ENCODE results near the gene ELOVL3.

ELOVL3 gene

DNA sequence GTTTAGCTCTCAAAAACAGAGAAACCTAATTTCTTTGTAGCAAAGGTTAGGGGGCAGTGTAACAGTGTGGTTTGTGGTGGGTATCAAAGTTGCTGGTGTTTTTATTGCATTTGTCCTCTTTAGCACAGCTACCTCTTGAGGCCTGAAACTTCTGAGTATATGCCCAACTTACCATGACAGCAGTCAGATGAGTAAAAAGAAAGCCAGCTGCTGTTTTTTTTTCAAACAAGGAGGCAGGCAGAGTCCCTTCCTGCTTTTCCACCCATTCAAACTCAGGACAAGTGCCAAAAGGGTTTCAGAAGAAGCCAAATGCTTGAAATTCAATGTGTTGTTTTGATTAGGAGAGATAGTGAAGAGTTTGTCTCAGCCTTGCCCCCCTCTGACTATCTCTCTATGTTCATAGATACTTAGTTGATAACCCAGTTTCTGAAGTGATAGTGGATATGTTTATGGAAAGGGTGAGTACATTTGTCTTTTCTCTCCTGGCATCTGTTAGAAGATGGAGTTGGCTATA lies 42.3 kb downstream of the ELOVL3 start:
- in situ Hi-C loops (cut with HindIII; ENCODE audit: low pct_unique_long_range_greater_than_20kb, low sequenced_read_pairs) = no loop called here
- DNase-seq (ENCODE audit: low read depth in 1 of 2, low spot score in 1 of 2) = no peak

DNA sequence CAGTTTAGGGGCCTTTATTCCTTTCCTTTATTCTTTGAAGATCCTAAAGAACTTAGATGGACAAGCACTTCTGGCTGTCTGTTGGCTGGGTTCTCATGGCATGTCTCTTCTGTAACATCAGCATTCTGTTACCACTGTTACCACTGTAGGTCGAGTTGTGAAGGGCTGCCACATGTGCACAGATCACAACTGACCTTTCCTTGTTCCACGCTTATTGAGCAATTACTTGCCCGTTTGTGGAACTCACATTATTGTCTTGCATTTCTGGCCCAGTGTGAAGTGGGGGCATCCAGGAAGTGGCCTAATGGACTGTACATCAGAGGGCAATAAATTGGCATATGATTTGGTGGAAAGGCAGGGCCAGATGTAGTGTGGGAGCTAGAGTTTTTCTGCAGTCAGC lies 42.9 kb downstream of the ELOVL3 start:
- TF ChIP-seq JUND (IDR thresholded peaks at IDR 0.05; ENCODE audit: low read depth) = no peak

More for the DNA sequence above, 42.3 kb downstream of the ELOVL3 start:
- TF ChIP-seq JUND (IDR thresholded peaks at IDR 0.05; ENCODE audit: low read depth) = no peak

DNA sequence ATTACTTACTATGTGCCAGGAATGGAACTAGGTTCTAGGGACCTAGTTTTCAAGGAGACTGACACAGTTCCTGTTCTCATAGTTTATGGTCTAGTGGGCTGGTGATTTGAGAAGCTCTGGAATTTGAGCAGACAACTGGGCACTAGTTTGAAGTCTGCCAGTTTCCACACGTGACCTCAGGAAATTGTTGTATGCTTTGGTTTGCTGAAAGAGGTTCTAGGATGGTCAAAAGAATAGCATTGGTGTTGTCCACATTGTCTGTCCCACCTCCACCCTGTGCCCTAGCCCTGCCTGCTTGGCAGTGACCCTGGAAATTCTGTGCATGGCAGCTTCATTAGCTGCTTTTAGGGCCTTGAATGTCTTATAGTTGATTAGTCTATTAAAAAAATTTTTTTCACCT lies 48.0 kb downstream of the ELOVL3 start:
- in situ Hi-C loops (cut with HindIII; ENCODE audit: low pct_unique_long_range_greater_than_20kb, low sequenced_read_pairs) = no loop called here

More for the DNA sequence above, 42.9 kb downstream of the ELOVL3 start:
- in situ Hi-C loops (cut with HindIII; ENCODE audit: low pct_unique_long_range_greater_than_20kb, low sequenced_read_pairs) = no loop called here
- no peak for DNase-seq (ENCODE audit: low read depth in 1 of 2, low spot score in 1 of 2)

DNA sequence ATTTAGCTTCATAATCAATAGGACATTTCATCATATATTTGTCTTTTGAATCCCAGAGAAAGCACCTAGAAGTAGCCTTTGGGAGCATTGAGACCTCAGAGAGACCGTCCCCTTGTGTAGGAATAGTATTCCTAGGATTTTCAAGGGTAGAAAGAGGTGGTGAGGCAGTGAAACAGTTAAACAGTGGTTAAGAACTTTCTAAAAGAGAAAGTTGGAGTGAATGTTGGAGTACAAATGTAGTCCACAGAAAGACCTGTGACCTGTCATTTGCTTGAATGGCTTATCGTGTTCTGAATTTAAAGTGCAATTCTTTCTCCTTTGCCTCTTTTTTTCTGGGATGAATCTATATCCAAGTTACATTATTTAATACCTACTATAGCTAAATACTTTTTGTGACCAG lies 49.2 kb downstream of the ELOVL3 start:
- in situ Hi-C loops (cut with HindIII; ENCODE audit: low pct_unique_long_range_greater_than_20kb, low sequenced_read_pairs) = no loop called here
- no peak for TF ChIP-seq JUND (IDR thresholded peaks at IDR 0.05; ENCODE audit: low read depth)
- DNase-seq (ENCODE audit: low read depth in 1 of 2, low spot score in 1 of 2) = no peak

More for the DNA sequence above, 48.0 kb downstream of the ELOVL3 start:
- no peak for DNase-seq (ENCODE audit: low read depth in 1 of 2, low spot score in 1 of 2)
- TF ChIP-seq JUND (IDR thresholded peaks at IDR 0.05; ENCODE audit: low read depth) = no peak

DNA sequence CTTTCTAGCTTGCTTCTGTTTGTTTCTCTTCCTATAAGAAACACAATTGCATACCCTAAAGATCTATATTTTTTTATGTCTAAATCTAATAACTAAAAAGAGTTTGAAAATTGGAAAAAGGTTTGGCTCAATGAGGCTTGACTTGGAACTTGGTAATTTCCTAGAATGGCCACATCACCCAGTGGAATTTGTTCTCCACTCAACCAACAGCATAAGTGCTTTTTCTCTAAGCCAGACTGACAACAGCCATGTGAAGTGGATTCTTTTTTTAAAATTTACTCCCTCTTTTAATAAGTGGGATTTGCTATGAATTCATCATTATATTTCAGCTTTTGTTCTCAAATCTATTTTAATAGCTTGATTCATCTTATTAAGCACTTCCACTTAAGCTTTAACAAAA lies 53.0 kb downstream of the ELOVL3 start:
- DNase-seq (ENCODE audit: low read depth in 1 of 2, low spot score in 1 of 2) = no peak
- TF ChIP-seq JUND (IDR thresholded peaks at IDR 0.05; ENCODE audit: low read depth) = no peak
- in situ Hi-C loops (cut with HindIII; ENCODE audit: low pct_unique_long_range_greater_than_20kb, low sequenced_read_pairs) = no loop called here

All from T47D (cell line).